Measurements from ENCODE around the gene MYRF.

GRCh38 chr11:61820174-61820573 lies 67.7 kb downstream of the MYRF start:
- TF ChIP-seq, protein P1, sequence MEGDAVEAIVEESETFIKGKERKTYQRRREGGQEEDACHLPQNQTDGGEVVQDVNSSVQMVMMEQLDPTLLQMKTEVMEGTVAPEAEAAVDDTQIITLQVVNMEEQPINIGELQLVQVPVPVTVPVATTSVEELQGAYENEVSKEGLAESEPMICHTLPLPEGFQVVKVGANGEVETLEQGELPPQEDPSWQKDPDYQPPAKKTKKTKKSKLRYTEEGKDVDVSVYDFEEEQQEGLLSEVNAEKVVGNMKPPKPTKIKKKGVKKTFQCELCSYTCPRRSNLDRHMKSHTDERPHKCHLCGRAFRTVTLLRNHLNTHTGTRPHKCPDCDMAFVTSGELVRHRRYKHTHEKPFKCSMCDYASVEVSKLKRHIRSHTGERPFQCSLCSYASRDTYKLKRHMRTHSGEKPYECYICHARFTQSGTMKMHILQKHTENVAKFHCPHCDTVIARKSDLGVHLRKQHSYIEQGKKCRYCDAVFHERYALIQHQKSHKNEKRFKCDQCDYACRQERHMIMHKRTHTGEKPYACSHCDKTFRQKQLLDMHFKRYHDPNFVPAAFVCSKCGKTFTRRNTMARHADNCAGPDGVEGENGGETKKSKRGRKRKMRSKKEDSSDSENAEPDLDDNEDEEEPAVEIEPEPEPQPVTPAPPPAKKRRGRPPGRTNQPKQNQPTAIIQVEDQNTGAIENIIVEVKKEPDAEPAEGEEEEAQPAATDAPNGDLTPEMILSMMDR (conservative IDR thresholded peaks at IDR 0.05; ENCODE audit: low read depth, low read length): no peak
- TF ChIP-seq RAD21 (IDR thresholded peaks at IDR 0.05; ENCODE audit: low read length) (no peak), POLR2A (IDR thresholded peaks at IDR 0.05; ENCODE audit: low read depth, low read length) (no peak), FOS (IDR thresholded peaks at IDR 0.05; ENCODE audit: low read depth, low read length) (peak; percentile 42; the same call in 1 of the 2 replicates), MAFK (IDR thresholded peaks at IDR 0.05; ENCODE audit: low read depth, low read length) (peak; percentile 24; the same call in 1 of the 2 replicates), MAZ (IDR thresholded peaks at IDR 0.05; ENCODE audit: borderline replicate concordance, low read depth, low read length) (no peak), SMC3 (IDR thresholded peaks at IDR 0.05; ENCODE audit: low read depth, low read length) (no peak), BHLHE40 (IDR thresholded peaks at IDR 0.05; ENCODE audit: low read depth, low read length) (no peak), RFX5 (IDR thresholded peaks at IDR 0.05; ENCODE audit: low read depth, low read length) (no peak)
- TF ChIP-seq, protein P2, sequence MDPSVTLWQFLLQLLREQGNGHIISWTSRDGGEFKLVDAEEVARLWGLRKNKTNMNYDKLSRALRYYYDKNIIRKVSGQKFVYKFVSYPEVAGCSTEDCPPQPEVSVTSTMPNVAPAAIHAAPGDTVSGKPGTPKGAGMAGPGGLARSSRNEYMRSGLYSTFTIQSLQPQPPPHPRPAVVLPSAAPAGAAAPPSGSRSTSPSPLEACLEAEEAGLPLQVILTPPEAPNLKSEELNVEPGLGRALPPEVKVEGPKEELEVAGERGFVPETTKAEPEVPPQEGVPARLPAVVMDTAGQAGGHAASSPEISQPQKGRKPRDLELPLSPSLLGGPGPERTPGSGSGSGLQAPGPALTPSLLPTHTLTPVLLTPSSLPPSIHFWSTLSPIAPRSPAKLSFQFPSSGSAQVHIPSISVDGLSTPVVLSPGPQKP (IDR thresholded peaks at IDR 0.05; ENCODE audit: borderline replicate concordance, low read depth, low read length): no peak
